ENCODE results near the gene HNRNPA3.
"Not testable (repeated sequence)": the region's sequence is repeated elsewhere in the genome, so short reads cannot be mapped to it uniquely, and the experiment has no call there.

HNRNPA3 gene

DNA sequence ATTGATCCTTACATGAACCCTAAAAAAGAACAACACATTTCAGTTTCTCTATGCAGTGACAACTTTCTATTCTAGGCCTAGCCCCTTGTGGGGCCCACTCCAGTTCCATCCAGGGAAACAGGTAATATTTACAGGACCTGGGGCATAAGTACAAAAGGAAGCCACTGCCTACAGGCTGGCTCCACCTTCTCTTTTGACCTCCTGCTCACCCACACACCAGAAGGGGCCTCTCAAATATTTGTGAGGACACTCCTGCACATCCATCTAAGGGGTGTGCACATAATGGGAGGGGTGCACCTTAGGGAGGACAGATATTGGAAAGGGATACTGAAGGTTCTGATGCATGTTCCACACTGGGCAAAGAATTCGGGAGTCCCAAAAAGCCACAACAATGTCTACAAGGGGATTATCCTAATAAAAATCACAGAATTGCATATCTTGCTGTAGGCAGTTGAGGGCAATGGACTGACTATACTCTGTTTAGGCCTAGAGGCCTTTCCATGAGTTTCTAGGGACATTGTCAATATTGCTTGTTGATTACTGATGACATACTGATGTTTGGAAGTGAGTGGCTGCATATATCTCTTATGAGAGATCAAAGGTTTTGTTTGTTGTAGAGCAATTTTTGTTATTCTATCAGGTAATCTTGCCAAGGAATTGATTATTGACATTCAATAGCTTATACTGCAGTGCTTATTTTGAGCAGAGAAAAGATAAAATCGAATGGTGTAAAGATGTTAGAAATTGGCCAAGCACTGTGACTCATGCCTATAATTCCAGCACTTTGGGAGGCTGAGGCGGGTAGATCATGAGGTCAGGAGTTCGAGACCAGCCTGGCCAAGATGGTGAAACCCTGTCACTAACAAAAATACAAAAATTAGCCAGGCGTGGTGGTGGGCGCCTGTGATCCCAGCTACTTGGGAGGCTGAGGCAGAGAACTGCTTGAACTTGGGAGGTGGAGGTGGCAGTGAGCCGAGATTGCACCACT is 23.8 kb upstream of the HNRNPA3 start:
- DNase-seq (ENCODE audit: low read depth), result no peak

DNA sequence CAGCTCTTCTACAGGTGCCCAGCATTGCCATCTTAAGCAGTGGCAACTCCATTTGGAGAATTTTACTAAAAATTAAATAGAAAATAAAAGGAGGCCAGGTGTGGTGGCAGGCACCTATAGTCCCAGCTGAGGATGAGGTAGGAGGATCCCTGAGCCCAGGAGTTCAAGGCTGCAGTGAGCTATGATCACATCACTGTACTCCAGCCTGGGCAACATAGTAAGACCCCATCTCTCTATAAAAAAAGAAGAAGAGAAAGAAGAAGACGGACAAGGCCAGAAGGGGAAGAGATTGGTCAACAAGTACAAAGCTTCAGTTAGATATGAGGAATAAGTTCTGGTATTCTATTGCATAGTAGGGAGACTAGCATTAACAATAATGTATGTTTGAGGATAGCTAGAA is 21.7 kb upstream of the HNRNPA3 start:
- no peak for DNase-seq (ENCODE audit: low read depth)

DNA sequence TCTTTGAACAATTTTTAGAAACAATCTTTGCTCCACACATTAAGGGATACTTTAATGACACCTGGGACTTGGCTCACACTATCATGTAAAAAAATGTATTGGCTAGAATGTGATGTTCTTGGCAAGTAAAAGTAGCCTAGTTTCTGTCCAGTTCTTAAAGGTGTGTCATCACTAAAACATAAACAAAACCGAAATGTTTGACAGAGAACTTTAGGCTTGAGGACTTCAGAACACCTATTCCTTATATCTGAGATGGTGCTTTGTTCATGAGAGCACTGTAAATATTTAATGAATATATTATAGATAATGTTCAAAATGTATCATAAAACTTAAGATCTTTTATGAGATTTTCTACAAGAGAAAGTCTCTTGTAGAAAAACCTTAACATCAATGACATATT is 19.8 kb upstream of the HNRNPA3 start:
- no peak for DNase-seq (ENCODE audit: low read depth)

DNA sequence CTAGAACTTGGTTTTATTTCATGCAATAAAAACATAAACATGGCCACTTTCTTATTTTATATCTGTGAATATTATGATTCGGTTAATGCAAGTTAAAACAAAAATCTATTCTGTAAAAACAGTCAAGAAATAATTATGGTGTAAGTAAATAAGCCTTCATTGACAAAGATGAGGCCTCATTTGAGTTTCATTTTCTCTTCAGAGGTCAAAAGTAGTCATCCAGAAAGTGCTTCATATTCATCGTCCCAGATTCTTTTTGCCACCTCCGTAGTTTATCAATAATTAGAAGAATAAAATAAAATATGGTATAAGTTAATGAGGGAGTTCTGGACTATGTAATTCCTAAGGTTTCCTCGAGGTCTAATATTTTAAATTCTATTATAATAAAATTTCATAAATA is 19.4 kb upstream of the HNRNPA3 start:
- DNase-seq (ENCODE audit: low read depth), result no peak

DNA sequence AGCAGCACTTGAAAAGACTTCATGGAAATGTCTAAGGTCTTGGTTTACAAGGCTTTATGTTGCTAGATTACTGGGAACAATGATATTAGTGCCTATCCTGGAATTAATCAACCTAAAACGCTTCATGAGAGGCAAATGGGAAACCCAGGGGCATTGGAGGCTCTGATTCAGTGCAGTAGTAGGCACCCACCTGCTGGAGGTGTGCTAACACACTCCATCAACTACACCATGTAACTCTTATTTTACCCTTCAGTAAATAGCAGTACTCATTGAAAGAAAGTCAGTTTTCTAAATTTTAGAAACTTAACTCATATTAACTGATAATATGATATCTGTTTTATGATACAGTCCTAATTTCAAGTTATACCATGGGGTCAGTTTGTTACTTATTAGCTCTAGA is 17.4 kb upstream of the HNRNPA3 start:
- no peak for DNase-seq (ENCODE audit: low read depth)

DNA sequence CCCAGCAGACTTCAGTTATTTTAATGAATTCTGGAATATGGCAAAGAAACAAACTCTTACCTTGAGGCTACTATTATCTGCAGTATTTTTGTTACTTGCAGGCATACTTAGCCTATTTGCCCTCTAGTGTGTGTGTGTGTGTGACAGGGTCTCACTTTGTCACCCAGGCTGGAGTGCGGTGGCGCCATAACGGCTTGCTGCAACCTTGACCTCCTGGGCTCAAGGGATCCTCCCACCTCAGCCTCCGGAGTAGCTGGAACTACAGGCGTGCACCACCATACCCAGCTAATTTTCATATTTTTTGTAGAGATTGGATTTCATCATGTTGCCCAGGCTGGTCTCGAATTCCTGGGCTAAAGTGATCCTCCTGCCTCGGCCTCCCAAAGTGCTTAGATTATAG is 12.2 kb upstream of the HNRNPA3 start:
- DNase-seq (ENCODE audit: low read depth), result not testable (repeated sequence)

DNA sequence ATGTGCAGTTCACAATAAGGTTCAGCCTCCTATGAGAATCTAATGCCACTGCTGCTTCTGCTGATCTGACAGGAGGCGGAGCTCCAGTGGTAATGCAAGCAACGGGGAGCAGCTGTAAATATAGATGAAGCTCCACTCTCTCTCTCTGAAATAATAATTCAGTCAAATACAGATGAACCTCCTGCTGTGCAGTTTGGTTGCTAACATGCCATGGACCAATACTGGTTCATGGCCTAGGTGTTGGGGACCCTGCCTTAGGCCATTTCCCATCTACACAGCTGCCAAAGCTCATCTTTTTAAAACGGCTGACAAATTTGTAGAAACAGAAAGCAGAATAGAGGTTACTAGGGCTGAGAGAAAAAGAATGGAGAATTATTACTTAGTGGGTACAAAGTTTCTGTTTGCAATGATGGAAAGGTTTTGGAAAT is 10.7 kb upstream of the HNRNPA3 start:
- DNase-seq (ENCODE audit: low read depth), result no peak

DNA sequence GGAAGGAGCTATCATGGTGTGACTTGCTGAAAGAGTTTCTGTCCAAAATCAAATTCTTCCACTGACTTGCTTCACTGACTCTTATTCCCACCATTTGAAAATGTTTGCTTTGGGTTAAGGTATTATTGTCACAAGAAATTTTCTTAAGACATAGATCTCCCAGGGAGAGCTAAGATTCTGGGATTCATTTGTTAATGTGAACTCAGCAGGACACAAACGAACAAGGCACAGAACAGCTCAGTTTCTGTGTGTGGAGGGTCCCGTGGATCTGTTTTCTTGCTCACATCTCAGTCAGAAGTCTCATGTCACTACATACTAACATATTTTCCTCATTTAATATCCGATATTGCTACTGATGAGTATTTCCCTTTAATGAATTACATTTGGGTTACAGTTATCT is 8.2 kb upstream of the HNRNPA3 start:
- no peak for DNase-seq (ENCODE audit: low read depth)

DNA sequence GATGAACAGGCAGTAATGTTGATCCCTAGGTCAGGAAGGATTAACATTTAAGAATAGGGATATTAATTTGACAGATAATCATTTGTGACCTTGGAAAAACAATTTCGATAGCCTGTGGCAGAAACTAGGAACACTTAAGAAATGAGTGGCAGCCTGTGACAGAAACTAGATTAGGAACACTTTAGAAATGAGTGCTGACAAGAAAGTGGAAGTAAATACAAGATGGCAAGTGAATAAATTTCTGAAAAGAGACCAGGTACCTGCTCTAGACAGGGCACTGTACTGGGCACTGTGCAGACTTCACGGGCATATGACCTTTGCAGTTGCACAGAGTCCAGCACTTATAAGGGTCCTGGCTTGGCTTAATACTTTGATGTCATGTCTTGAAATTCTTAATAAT is 5.5 kb upstream of the HNRNPA3 start:
- no peak for DNase-seq (ENCODE audit: low read depth)

DNA sequence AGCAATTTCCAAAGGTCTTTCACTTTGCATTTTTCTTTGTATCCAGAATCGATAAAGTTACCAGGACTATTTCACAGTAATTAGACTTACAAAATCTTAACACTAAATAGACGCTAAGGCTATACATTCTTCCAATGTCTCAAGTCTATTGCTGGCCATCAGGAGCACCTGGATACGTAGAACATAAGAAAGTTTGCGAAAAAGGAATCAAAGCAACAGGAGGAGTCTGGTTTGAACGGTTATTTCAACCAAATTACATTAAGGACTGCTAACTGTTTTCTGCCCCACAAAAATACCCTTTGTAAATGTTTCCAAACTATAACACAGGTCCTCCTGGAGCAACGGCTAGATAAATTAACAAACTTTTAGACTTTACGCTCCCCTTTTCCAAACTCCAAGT is 1.4 kb upstream of the HNRNPA3 start:
- no peak for DNase-seq (ENCODE audit: low read depth)

DNA sequence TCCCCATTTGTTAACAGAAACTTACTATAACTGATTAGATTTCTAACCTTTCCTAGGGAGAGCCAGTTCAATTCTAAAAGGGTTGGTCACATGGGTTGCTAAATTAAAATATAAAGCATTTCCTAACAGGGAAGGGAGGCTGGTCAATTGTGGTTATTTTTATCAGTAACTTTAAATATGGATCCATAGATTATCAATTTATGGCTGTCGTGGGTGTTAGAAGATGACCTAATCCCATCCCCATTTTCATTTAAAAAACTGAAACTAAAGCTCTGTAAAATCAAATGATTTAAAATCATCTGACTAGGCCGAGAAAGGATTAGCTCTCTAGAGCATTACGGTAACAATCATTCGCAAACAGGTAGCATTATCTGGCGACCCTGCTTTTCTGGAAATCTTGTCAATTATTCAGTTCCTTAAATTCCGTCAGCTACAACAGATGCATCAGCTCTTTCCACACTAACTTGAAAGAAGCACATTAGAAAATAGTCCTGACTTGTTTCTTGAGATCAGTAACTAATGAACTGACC is 953 bp upstream of the HNRNPA3 start:
- no peak for DNase-seq (ENCODE audit: low read depth)

DNA sequence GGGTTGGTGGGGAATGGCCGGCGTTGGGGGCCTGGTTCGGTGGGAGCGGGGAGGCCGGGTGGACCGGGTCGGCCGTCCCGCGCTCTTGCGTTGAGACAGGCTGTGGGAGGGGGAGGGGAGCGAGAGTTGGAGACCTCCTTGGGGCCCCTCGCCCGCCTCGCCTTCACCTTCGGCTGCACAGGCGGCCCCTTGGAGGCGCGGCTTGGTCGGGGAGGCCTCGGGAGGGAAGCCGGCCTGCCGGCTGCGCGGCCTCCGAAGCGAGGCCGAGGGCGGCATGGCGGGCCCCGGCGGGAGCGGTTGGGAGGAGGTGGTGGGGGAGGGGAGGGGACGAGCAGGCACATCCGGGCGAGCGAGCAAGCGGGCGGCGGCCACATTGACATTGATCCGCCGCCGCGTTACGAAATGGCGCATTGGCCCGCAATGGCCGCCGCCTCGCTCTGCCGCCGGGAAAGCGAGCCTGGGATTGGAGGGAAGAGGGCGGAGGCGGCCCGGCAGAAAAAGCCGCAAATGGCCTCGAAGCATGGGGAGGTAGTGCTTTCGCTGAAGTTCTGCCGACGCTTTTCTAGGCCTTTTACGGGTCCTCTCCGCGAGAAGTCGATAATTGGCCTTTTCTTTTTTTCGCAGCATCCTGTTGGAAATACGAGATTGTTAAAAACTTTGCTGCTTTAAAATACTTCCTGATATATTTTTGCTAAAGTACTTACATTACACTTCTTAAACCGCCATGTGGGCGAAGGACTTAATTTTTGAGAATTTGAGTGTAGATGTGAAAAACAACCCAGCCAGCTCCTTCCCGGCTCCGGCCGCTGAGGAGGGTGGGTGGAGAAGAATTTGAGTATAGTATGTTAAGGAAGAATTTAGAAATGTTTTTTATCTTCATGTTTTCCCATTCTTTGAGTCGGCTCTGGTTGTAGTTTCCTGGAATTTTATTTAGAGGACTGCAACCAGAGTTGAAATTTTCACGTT is 580 bp downstream of the HNRNPA3 start:
- DNase-seq (ENCODE audit: low read depth), result peak; percentile 88

DNA sequence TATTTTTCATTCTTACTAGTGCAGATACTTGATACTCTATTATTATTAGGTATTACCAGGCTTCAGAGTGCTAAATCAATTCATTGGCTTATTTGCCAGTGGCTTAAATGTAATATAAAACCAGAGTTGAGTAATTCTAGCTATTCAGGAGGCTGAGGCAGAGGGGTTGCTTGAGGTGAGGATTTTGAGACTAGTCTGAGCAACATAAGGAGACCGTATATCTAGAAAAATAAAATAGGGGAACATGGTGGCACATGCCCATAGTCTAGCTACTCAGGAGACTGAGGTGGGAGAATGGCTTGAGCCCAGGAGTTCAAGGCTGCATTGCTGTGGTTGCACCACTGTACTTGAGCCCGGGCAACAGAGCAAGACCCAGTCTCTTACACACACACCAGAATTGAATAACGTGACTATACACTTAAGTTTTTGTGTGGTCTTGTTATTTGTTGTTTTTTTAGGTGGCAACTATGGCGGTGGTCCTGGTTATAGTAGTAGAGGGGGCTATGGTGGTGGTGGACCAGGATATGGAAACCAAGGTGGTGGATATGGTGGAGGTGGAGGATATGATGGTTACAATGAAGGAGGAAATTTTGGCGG is 4.8 kb downstream of the HNRNPA3 start:
- DNase-seq (ENCODE audit: low read depth), result no peak

DNA sequence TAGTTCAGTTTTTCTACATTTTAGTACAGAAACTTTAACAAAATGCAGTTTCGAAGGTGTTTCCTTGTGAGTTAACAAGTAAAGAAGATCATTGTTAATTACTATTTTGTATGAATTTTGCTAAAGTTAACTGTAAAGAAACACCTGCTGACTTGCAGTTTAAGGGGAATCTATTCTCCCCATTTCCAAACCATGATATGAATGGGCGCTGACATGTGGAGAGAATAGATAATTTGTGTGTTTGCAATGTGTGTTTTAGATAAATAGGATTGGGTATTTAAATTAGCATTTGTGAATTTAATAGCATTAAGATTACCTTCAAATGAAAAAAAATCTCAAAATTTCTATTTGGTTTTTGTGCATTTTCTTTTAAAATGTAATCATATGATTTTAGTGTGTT is 7.2 kb downstream of the HNRNPA3 start:
- DNase-seq (ENCODE audit: low read depth), result not testable (repeated sequence)

DNA sequence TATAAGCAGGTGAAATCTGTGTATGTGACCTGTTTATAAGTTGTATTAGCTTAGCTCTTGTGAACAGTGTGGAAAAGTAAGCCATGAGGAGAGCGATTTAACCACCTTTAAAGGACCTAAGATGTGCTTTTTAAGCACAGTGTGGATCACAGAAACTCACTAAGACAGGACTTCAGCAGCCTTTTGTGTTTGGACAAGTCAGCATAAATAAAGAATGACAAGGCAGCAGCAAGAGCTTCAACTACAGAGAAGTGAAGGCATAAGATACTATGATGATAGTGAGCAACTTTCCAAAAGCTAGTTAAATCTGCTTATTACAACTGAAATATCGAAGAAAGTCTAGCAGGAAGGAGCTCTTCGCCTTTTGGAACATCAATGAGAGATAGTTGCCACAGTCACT is 8.9 kb downstream of the HNRNPA3 start:
- no peak for DNase-seq (ENCODE audit: low read depth)

DNA sequence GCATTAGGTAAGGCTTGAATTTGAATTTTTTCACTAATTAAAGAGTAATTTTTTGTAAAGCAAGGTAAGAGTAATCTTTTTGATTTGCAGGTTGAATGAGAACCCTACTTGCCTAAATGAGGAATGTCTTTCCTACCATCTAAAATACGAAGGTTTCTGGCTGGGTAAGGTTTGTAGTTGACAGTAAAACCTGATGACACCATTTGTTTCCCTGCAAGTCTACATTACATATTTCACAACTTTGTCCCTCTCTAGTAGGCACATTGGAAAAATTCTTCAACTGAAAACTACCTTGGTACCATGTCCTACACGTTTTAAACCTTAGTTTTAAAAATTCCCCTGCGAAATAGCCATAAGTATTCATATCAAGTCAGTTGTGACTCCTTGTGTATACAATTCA is 9.4 kb downstream of the HNRNPA3 start:
- DNase-seq (ENCODE audit: low read depth), result no peak

DNA sequence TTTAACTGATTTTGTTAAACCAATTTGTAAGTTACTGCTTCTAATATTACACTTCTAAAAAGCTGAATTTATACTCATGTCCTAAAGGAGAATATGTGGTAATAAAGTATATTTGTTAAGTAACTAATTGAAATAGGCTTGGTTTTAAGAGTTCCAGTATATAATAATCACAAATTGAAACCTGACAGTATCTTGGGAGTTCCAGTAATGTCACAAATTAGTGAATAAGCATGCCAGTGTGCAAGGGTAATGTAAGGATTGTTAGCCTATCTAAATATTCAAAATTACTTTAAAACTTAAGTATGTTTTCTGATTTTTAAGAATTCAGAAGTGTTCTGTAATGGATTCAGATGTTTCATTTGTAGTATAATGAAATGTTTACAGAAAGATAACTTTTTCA is 10.8 kb downstream of the HNRNPA3 start:
- not testable (repeated sequence) for DNase-seq (ENCODE audit: low read depth)

DNA sequence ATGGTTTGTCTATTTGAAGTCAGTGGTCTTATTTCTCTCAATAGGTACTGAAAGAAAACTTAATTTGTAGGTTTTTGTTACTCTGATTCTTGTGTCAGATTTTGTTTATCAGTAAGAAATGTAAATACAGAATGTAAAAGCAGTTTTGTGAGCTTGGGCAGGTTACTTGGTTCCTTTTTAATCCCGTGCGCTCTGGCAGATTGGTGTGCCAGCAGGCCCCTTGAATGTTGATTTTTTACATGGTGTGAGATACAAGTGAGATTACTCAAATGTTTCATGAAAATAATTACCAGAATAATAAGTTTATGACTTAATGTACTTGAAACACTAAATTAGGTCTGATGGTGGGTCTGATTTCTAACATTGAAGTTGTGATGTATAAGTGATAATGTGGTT is 13.4 kb downstream of the HNRNPA3 start:
- DNase-seq (ENCODE audit: low read depth), result no peak

DNA sequence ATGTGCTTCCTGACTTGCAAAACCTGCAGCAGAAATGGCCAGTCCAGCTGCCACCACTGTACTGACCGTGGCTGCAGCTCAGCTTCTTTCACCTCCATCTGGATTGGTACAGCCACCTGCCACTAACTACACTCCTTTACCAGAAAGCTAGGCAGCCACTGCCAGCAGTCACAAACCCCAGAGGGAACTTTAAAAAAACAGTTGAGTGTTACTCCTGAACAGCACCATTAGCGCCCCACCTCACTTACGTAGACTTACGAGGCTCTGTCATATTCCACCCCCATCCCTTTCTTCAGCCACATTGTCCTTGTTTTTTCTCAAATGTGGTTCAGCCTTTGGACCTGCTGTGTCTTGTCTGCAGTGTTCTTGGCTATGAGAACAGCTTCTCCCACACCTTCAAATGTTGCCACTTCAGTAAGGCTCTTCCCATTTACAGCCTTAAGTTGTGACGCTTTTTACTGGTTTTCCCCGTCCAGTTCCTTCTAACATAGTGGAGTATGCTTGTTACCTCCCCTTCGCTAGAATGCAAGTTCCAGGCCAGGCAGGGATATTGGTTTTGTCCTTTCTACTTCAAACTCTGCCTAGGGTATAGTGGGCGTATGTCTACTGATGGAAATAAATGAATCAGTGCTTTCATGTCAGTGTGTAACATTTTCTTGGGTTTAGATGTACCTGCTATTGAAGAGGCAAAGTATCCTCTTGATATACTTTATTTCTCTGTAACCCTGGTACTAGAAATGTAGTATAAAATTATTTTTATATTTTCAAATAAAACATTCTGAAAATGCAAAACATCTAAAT is 17.0 kb downstream of the HNRNPA3 start:
- DNase-seq (ENCODE audit: low read depth), result no peak

DNA sequence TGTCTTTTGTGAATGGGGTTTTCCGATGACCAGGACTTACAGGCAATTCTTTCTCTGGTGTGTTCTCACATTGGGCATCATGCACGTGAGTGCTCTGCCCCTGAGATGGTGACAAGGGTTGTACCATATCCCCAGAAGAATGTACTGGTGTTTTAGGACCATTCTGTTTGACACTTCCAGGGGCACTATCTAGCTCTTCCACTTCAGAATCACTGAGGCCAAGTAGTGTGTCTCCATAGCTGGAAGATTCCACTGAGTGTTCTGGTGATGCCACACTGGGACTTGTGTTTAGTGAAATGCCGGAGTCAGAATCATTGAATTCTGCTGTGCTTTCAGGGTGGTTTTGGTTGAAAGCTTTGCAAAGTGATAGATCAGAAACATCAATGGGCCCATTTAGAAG is 18.7 kb downstream of the HNRNPA3 start:
- DNase-seq (ENCODE audit: low read depth), result no peak

DNA sequence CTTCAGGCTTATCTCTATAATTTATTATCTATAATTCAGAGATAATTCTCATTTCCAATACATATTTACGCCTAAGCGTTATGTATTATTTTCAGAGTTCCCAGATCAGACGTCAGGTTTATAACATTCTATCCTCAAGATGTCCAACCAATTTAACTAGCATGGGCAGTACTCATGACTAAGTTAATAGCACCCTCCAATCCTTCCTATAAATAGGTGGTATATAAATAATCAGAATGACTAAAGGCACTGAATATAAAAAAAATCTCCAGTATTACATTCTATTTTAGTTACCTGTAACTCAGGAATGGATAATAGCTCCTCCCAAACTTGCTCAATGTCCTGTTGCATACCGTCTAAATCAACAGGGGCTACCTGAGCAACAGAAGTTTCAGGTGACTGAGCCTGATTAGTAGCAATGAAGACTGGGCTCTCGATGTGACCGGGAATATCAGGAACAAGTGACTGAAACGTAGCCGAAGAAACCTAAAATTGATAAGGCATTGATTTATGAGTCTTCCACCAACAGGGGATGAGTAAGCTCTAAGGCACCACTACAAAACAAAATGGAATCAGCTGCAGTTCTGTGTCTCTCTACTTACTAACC is 19.6 kb downstream of the HNRNPA3 start:
- DNase-seq (ENCODE audit: low read depth), result no peak

All from stimulated activated CD8-positive, alpha-beta memory T cell treated with anti-CD3 and anti-CD28 coated beads, Interleukin-4, amount 100 ng/mL, for 24 hours (primary cell).